GM12878 (cell line): Measurements from ENCODE around the gene FHL1. TPM values are rescaled to one million over a fixed set of nuclear protein-coding genes. Genes with fewer than 3 reads are reported as not detected.

ENCODE experiments used
- ATAC-seq: fragments of 200-7000 bp; cut with Tn5 transposase; 3 replicates; pipeline ENCODE4 v1.9.1; 2020; ENCODE audit warnings: mild to moderate bottlenecking, moderate library complexity
- BruUV-seq: library from RNA; stranded (reverse); fragments of 400-500 nt; replicated peaks from 2 replicates; lab custom pipeline; 2021; lab: Mats Ljungman, UMichigan
- CTCF ChIA-PET: fragments of 300-600 bp; sonication (Branson Sonifier 250); formaldehyde crosslinking; extraction: SDS; loops from one replicate; lab custom pipeline; 2021; ENCODE audit warnings: inconsistent platforms; lab: Yijun Ruan, JAX
- POLR2A ChIA-PET: fragments of 350-600 bp; formaldehyde crosslinking; extraction: SDS; loops from one replicate; lab custom pipeline; 2021; ENCODE audit warnings: inconsistent platforms; lab: Charles Lee
- RAD21 ChIA-PET: fragments of 300-600 bp; sonication (Branson Sonifier 250); formaldehyde crosslinking; loops from one replicate; lab custom pipeline; 2023; ENCODE audit warnings: antibody characterized with exemption; ENCODE audit not compliant: unreplicated experiment; lab: Charles Lee
- SMC1A ChIA-PET: fragments of 300-600 bp; sonication (Branson Sonifier 250); formaldehyde crosslinking; loops from one replicate; lab custom pipeline; 2023; ENCODE audit not compliant: unreplicated experiment, uncharacterized antibody; lab: Charles Lee
- DNase-seq: peaks from one replicate; pipeline ENCODE4 v3.0.0-alpha.2; 2011; ENCODE audit warnings: low read depth, low spot score
- FAIRE-seq: peaks from 3 replicates; lab custom pipeline; 2011; peaks lifted over from hg19 to GRCh38; lab: Jason Lieb, UNC
- H2AFZ ChIP-seq: 2 replicates; pipeline ENCODE4 v1.6.0; 2011; ENCODE audit warnings: low read depth, low read length, control low read depth; ENCODE audit not compliant: control insufficient read depth
- H3K27ac ChIP-seq: 2 replicates; pipeline ENCODE4 v1.5.1; 2011; ENCODE audit warnings: control low read depth; ENCODE audit not compliant: control insufficient read depth, insufficient read depth
- H3K27me3 ChIP-seq, 2 experiments: replicated peaks in 1 of 2; 2 replicates each; pipeline versions ENCODE4 v1.6.0 to v1.6.1; 2011; ENCODE audit warnings: low read length in 1 of 2; ENCODE audit not compliant: control insufficient read depth in 2 of 2, insufficient read depth in 2 of 2
- H3K36me3 ChIP-seq, 2 experiments: 2 replicates each; pipeline ENCODE4 v1.5.1; 2011; ENCODE audit warnings: low read length in 1 of 2; ENCODE audit not compliant: control insufficient read depth in 2 of 2, insufficient read depth in 2 of 2
- H3K4me1 ChIP-seq: 2 replicates; pipeline ENCODE4 v1.6.1; 2011; ENCODE audit warnings: mild to moderate bottlenecking, low read length, moderate library complexity, mixed read lengths; ENCODE audit not compliant: control insufficient read depth, insufficient read depth
- H3K4me2 ChIP-seq: 2 replicates; pipeline ENCODE4 v1.6.0; 2011; ENCODE audit warnings: control low read depth; ENCODE audit not compliant: control insufficient read depth, insufficient read depth
- H3K4me3 ChIP-seq: fragments of 200-600 bp; sonication (generic); 2 replicates; pipeline ENCODE4 v1.5.1; 2016
- H3K79me2 ChIP-seq: 2 replicates; pipeline ENCODE4 v1.6.0; 2011; ENCODE audit warnings: low read length; ENCODE audit not compliant: control insufficient read depth, insufficient read depth
- H3K9ac ChIP-seq: 2 replicates; pipeline ENCODE4 v1.8.0; 2011; ENCODE audit warnings: low read length, control low read depth, mixed read lengths; ENCODE audit not compliant: control insufficient read depth, insufficient read depth
- H3K9me3 ChIP-seq: replicated peaks from 3 replicates; pipeline ENCODE4 v1.5.1; 2011; ENCODE audit warnings: mild to moderate bottlenecking, low read length; ENCODE audit not compliant: control insufficient read depth, insufficient read depth
- H4K20me1 ChIP-seq: 2 replicates; pipeline ENCODE4 v1.6.0; 2011; ENCODE audit not compliant: control insufficient read depth, insufficient read depth
- NFIC ChIP-seq: IDR thresholded peaks from 2 replicates; pipeline ENCODE4 v1.6.1; 2012; ENCODE audit warnings: low read depth, mild to moderate bottlenecking, inconsistent platforms, low read length, moderate library complexity
- POLR2A ChIP-seq: IDR thresholded peaks from 2 replicates; pipeline ENCODE4 v1.6.1; 2011; ENCODE audit warnings: low read depth, mild to moderate bottlenecking, low read length
- SIX5 ChIP-seq: IDR thresholded peaks from 2 replicates; pipeline ENCODE4 v1.6.1; 2011; ENCODE audit warnings: mild to moderate bottlenecking, low read depth, low read length, moderate library complexity; ENCODE audit not compliant: severe bottlenecking
- SMAD1 ChIP-seq: fragments of 450-650 bp; IDR thresholded peaks from 2 replicates; pipeline ENCODE4 v1.6.1; 2018; ENCODE audit warnings: mild to moderate bottlenecking, low read depth; ENCODE audit not compliant: partially characterized antibody
- WGBS: methylation state at CpG from one replicate; pipeline ENCODE4 v1.1.6; 2016; ENCODE audit warnings: low lambda C conversion rate; ENCODE audit not compliant: insufficient replicate concordance, insufficient coverage; ENCODE audit errors: missing lambda C conversion rate; 5-methylcytosine and 5-hydroxymethylcytosine counted together
- in situ Hi-C: fragments of 300-500 bp; cut with MboI; formaldehyde crosslinking; loops from 9 replicates; pipeline ENCODE4 v1.14.3; 2018; ENCODE audit warnings: mixed read lengths
- intact Hi-C: fragments of 100-400 bp; cut with micrococcal nuclease; formaldehyde crosslinking; loops from one replicate; pipeline ENCODE4 v1.14.2; 2022; ENCODE audit not compliant: unreplicated experiment
- polyA plus RNA-seq, 11 experiments: library from polyadenylated mRNA; depleted of rRNA in 4 of 11; unstranded in 6 of 11; stranded (reverse) in 5 of 11; fragments of >200 nt; fragmentation: Nextera tagmentation in 4 of 11; fragmentation: Illumina TruSeq in 1 of 11; extraction: Ambion mirVana in 4 of 11; extraction: Trizol in 1 of 11; gene quantifications; 1 replicate in 1 of 11; 2 replicates in 10 of 11; pipeline versions ENCODE4 v1.2.1 to v1.2.3, GENCODE V29; 2011 to 2016; ENCODE audit warnings: inconsistent platforms in 2 of 11, missing spikeins in 2 of 11, low read depth in 1 of 11
- total RNA-seq, 4 experiments: library from RNA; depleted of rRNA in 3 of 4; stranded (reverse); fragments of >200 nt in 3 of 4; fragmentation: Illumina TruSeq in 1 of 4; extraction: Trizol in 1 of 4; gene quantifications; 2 replicates each; pipeline versions ENCODE4 v1.2.1 to v1.2.3, GENCODE V29; 2013 to 2021

Gene FHL1
- total and polyA plus RNA-seq, 10 of the 15 experiments (the other 5 are each of a cell fraction or from before 2014, with no cell fraction given): 0.13 to 0.59 (median 0.34) TPM; not detected in 1

- in situ Hi-C loops (no loop called here), intact Hi-C loops (no loop called here)
- H2AFZ ChIP-seq: no peak overlapping the region
- ATAC-seq (no peak), DNase-seq (no peak), FAIRE-seq (no peak)
- H3K36me3 ChIP-seq: no peaks in the 10 kb centered on the region
- POLR2A ChIA-PET: interaction anchor here (0.6 kb wide), 1 partner anchor 742 kb away, joined by 3 read pairs; no protein-coding TSS in a partner anchor
- no peak overlapping the region for H3K4me2 ChIP-seq
- no peaks in the 10 kb centered on the region; a peak in 1 of 4 replicates for H3K27me3 ChIP-seq
- RAD21 ChIA-PET: no interaction called here
- no TSS peak for BruUV-seq
- H3K79me2 ChIP-seq: no peaks in the 10 kb centered on the region
- no peak overlapping the region for H3K9ac ChIP-seq
- SMC1A ChIA-PET: no interaction called here
- no peak overlapping the region for H3K27ac ChIP-seq
- CTCF ChIA-PET: no interaction called here
- H3K4me3 ChIP-seq: no peak overlapping the region
- TF ChIP-seq POLR2A: no peak
- no peaks in the 10 kb centered on the region for H3K4me1 ChIP-seq
- H3K9me3 ChIP-seq: no peaks in the 10 kb centered on the region
- WGBS: 14% methylated on average over 2 of the region's 2 CpGs
- no peaks in the 10 kb centered on the region for H4K20me1 ChIP-seq
These were observed 29.1 kb downstream of the FHL1 start for GRCh38 chrX:136176399-136176825.

GRCh38 chrX:136179133-136179532, 31.8 kb downstream of the FHL1 start:
- no peaks in the 10 kb centered on the region for H3K79me2 ChIP-seq
- POLR2A ChIA-PET: interaction anchor here (0.5 kb wide), 1 partner anchor 17 kb away, joined by 3 read pairs; no protein-coding TSS in a partner anchor
- in situ Hi-C loops (no loop called here), intact Hi-C loops (no loop called here)
- H3K9ac ChIP-seq: no peak overlapping the region
- FAIRE-seq: no peak
- H3K9me3 ChIP-seq: no peaks in the 10 kb centered on the region
- no peaks in the 10 kb centered on the region for H3K4me1 ChIP-seq
- no peak for ATAC-seq
- CTCF ChIA-PET: no interaction called here
- H4K20me1 ChIP-seq: no peaks in the 10 kb centered on the region
- SMC1A ChIA-PET: no interaction called here
- H3K27ac ChIP-seq: no peak overlapping the region
- no peak for DNase-seq
- no peak overlapping the region for H2AFZ ChIP-seq
- no peaks in the 10 kb centered on the region for H3K36me3 ChIP-seq
- 27% methylated on average over 4 of the region's 4 CpGs for WGBS
- no peak overlapping the region for H3K4me3 ChIP-seq
- no TSS peak for BruUV-seq
- TF ChIP-seq SIX5 (no peak), SMAD1 (no peak), NFIC (no peak)
- H3K27me3 ChIP-seq: peaks cover 0 to 2% of the 10 kb centered on the region in 2 experiments; a peak in 1 of 4 replicates
- RAD21 ChIA-PET: no interaction called here
- H3K4me2 ChIP-seq: no peak overlapping the region
